HepG2 (cell line): ENCODE measurements around the gene DPEP1. TPM values are rescaled to one million over a fixed set of nuclear protein-coding genes. Genes with fewer than 3 reads are reported as not detected.
A peak's percentile ranks its signal among the peaks of the same experiment; 100 is the strongest.

Experiments used
- ARID2 ChIP-seq: sonication (generic); formaldehyde crosslinking; IDR thresholded peaks from 2 replicates; pipeline ENCODE4 v1.8.1; 2022; ENCODE audit warnings: mild to moderate bottlenecking, missing genetic modification reagents, borderline replicate concordance
- CBX2 ChIP-seq, 2 experiments: fragments of 200-600 bp in 1 of 2; sonication (generic); formaldehyde crosslinking in 1 of 2; IDR thresholded peaks; 2 replicates each; pipeline versions ENCODE4 v1.7.0 to v1.8.1; 2018 to 2022; ENCODE audit warnings: low read depth in 2 of 2, low read length in 1 of 2, mild to moderate bottlenecking in 1 of 2, missing genetic modification reagents in 1 of 2
- FIP1L1 ChIP-seq: fragments of 200-400 bp; formaldehyde crosslinking; IDR thresholded peaks from 2 replicates; pipeline ENCODE4 v1.6.1; 2018; ENCODE audit warnings: low read depth, mild to moderate bottlenecking, low read length, moderate library complexity, borderline replicate concordance; ENCODE audit not compliant: insufficient read depth
- FOSL2 ChIP-seq: sonication (generic); formaldehyde crosslinking; IDR thresholded peaks from 2 replicates; pipeline ENCODE4 v1.4.0; 2020; ENCODE audit warnings: missing genetic modification reagents
- HOXA9 ChIP-seq: sonication (generic); formaldehyde crosslinking; IDR thresholded peaks from 2 replicates; pipeline ENCODE4 v1.8.1; 2022; ENCODE audit warnings: missing genetic modification reagents, mild to moderate bottlenecking, moderate library complexity, borderline replicate concordance
- JUN ChIP-seq: sonication (generic); formaldehyde crosslinking; IDR thresholded peaks from 2 replicates; pipeline ENCODE4 v1.4.0; 2020; ENCODE audit warnings: mild to moderate bottlenecking, missing genetic modification reagents
- KDM6A ChIP-seq: IDR thresholded peaks from 2 replicates; pipeline ENCODE4 v1.6.1; 2016; ENCODE audit warnings: low read depth
- NFKB2 ChIP-seq: sonication (generic); formaldehyde crosslinking; IDR thresholded peaks from 2 replicates; pipeline ENCODE4 v1.4.0; 2020; ENCODE audit warnings: missing genetic modification reagents, borderline replicate concordance
- NR1H2 ChIP-seq: sonication (generic); formaldehyde crosslinking; IDR thresholded peaks from 2 replicates; pipeline ENCODE4 v1.8.1; 2022; ENCODE audit warnings: low read depth, missing genetic modification reagents, borderline replicate concordance
- PAF1 ChIP-seq: IDR thresholded peaks from 2 replicates; pipeline ENCODE4 v1.6.1; 2016; ENCODE audit warnings: missing genetic modification reagents, missing compliant biosample characterization
- PATZ1 ChIP-seq: sonication (generic); formaldehyde crosslinking; IDR thresholded peaks from 2 replicates; pipeline ENCODE4 v1.4.0; 2020; ENCODE audit warnings: missing genetic modification reagents
- POLR2G ChIP-seq: fragments of 200-400 bp; formaldehyde crosslinking; IDR thresholded peaks from 2 replicates; pipeline ENCODE4 v1.6.1; 2018; ENCODE audit warnings: mild to moderate bottlenecking, low read depth, low read length, moderate library complexity
- RBFOX2 ChIP-seq: fragments of 200-400 bp; formaldehyde crosslinking; IDR thresholded peaks from 2 replicates; pipeline ENCODE4 v1.6.1; 2017; ENCODE audit warnings: low read depth, mild to moderate bottlenecking, low read length
- TBL1XR1 ChIP-seq: fragments of 150-350 bp; IDR thresholded peaks from 2 replicates; pipeline ENCODE4 v1.6.1; 2014; ENCODE audit warnings: borderline replicate concordance, low read length; ENCODE audit not compliant: partially characterized antibody
- ZBTB3 ChIP-seq: sonication (generic); formaldehyde crosslinking; IDR thresholded peaks from 2 replicates; pipeline ENCODE4 v1.4.0; 2020; ENCODE audit warnings: low read depth, mild to moderate bottlenecking, moderate library complexity, missing genetic modification reagents, borderline replicate concordance
- ZFP90 ChIP-seq: sonication (generic); formaldehyde crosslinking; IDR thresholded peaks from 2 replicates; pipeline ENCODE4 v1.8.0; 2022; ENCODE audit warnings: missing genetic modification reagents, mild to moderate bottlenecking, inconsistent platforms, borderline replicate concordance
- ZNF142 ChIP-seq: sonication (generic); formaldehyde crosslinking; IDR thresholded peaks from 2 replicates; pipeline ENCODE4 v1.4.0; 2020; ENCODE audit warnings: missing genetic modification reagents
- ZNF143 ChIP-seq: sonication (generic); formaldehyde crosslinking; IDR thresholded peaks from 2 replicates; pipeline ENCODE4 v1.4.0; 2020; ENCODE audit warnings: missing genetic modification reagents
- ZNF225 ChIP-seq: sonication (generic); formaldehyde crosslinking; IDR thresholded peaks from 2 replicates; pipeline ENCODE4 v1.4.0; 2020; ENCODE audit warnings: mild to moderate bottlenecking, missing genetic modification reagents
- ZNF282 ChIP-seq: fragments of 450-650 bp; IDR thresholded peaks from 2 replicates; pipeline ENCODE4 v1.6.1; 2018; ENCODE audit not compliant: partially characterized antibody
- ZNF629 ChIP-seq: sonication (generic); formaldehyde crosslinking; conservative IDR thresholded peaks from 2 replicates; pipeline ENCODE4 v1.5.0; 2020; ENCODE audit warnings: missing genetic modification reagents
- ZNF720 ChIP-seq: sonication (generic); formaldehyde crosslinking; IDR thresholded peaks from 2 replicates; pipeline ENCODE4 v1.4.0; 2020; ENCODE audit warnings: missing genetic modification reagents
- polyA plus RNA-seq, 8 experiments: library from polyadenylated mRNA; depleted of rRNA in 3 of 8; stranded (reverse) in 7 of 8; unstranded in 1 of 8; fragments of >200 nt; fragmentation: Illumina TruSeq in 4 of 8; extraction: Trizol in 4 of 8; gene quantifications; 2 replicates each; pipeline versions ENCODE4 v1.2.1 to v1.2.3, GENCODE V29; 2011 to 2016; ENCODE audit warnings: low read depth in 4 of 8, missing spikeins in 1 of 8, mixed read lengths in 1 of 8; ENCODE audit not compliant: insufficient read depth in 1 of 8
- total RNA-seq, 5 experiments: library from RNA; depleted of rRNA; stranded (reverse); fragments of >200 nt; fragmentation: Illumina TruSeq; extraction: Trizol; gene quantifications; 2 replicates each; pipeline ENCODE4 v1.2.3, GENCODE V29; 2016; ENCODE audit warnings: low read depth in 1 of 5

The DPEP1 gene
- total and polyA plus RNA-seq, 2 of the 13 experiments (the other 11 are each of a cell fraction or from before 2014, with no cell fraction given) = 37.6 to 52.2 TPM

DNA sequence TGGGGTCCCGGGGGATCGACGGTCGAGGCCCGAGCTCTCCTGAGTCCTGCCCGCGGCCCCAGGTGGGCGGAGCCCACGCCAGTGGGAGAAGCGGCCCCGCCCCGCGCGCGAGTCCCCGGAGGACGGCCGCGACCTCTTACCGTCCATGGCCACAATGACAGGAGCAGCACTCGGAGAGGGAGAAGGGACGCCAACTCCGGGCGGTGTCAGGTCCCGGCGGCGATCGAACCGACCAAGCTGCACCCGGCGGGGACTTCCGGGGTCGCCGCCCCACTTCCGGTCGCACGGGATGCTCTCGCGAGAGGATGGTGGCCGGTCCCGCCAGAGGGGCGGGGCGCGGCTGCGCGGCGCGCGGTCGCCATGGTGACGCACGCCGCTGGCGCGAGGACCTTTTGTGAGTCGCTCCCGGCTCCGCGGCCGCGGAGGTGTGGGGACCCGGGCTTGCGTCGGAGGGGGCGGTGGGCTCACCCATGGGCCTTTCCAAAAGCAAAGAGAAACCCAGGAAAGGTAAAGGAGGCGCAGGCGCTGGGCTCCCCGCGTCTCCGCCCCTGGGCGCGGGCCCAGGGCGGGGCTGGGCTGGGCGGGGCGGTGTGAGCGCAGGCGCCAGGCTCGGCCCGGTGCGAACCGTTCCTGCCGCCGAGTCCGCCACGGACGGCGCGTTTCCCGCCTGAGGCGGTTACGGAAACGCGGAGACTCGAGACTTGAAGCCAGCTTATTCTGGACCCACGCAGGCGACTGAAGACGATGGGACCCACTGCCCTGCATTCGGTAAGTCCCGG lies 44.2 kb downstream of the DPEP1 start, which contains the start of the genes CHMP1A and SPATA33 (continued):
- TF ChIP-seq ZNF142 (CRISPR knock-in tag) = no peak
- peak; percentile 33; the same call in 1 of the 2 replicates for TF ChIP-seq FOSL2 (CRISPR knock-in tag)
- no peak for TF ChIP-seq ARID2 (CRISPR knock-in tag)
- 0 out of 2 replicates have a peak, but pooled peaks have one; percentile 1 for TF ChIP-seq ZBTB3 (CRISPR knock-in tag)
- TF ChIP-seq ZNF629 = no peak
- TF ChIP-seq KDM6A (CRISPR knock-in tag) = no peak
- TF ChIP-seq PATZ1 = peak; percentile 26; the same call in 1 of the 2 replicates
- TF ChIP-seq ZNF282 = no peak
- no peak for TF ChIP-seq ZNF225 (CRISPR knock-in tag)
- peak; percentile 41 for TF ChIP-seq ZNF143 (CRISPR knock-in tag)
- TF ChIP-seq ZFP90 (CRISPR knock-in tag) = no peak; the same call in 1 of the 2 replicates
- no peak for TF ChIP-seq TBL1XR1
- no peak for TF ChIP-seq PAF1 (CRISPR knock-in tag)
- peak; percentile 87 for TF ChIP-seq POLR2G
- TF ChIP-seq JUN (CRISPR knock-in tag) = peak; percentile 37; the same call in 1 of the 2 replicates
- TF ChIP-seq CBX2 (IDR thresholded peaks at IDR 0.05; ENCODE audit: low read depth, low read length) = no peak
- TF ChIP-seq CBX2 (CRISPR knock-in tag; IDR thresholded peaks at IDR 0.05; ENCODE audit: low read depth) = no peak
- peak; percentile 95 for TF ChIP-seq RBFOX2
- 0 out of 2 replicates have a peak, but pooled peaks have one; percentile 47 for TF ChIP-seq NR1H2 (CRISPR knock-in tag)
- peak; percentile 74; the same call in 1 of the 2 replicates for TF ChIP-seq ZNF720 (CRISPR knock-in tag)
- peak; percentile 69 for TF ChIP-seq NFKB2 (CRISPR knock-in tag)
- TF ChIP-seq FIP1L1 = no peak
- 0 out of 2 replicates have a peak, but pooled peaks have one; percentile 35 for TF ChIP-seq HOXA9 (CRISPR knock-in tag)
